Vagina (tissue), 2 donors: ENCODE measurements around the gene SMPX. TPM values are rescaled to one million over a fixed set of nuclear protein-coding genes. Genes with fewer than 3 reads are reported as not detected.
A peak's percentile ranks its signal among the peaks of the same experiment; 100 is the strongest.

Source experiments
- DNase-seq, 2 donors: peaks; one replicate each; pipeline ENCODE4 v3.0.0-alpha.2; 2017; ENCODE audit errors: extremely low spot score in 2 of 2
- H3K27ac ChIP-seq: fragments of 200-600 bp; sonication (generic); one replicate; pipeline ENCODE4 v1.5.1; 2019
- H3K27me3 ChIP-seq: fragments of 200-600 bp; sonication (generic); one replicate; pipeline ENCODE4 v1.5.1; 2019
- H3K36me3 ChIP-seq, 2 donors: fragments of 200-600 bp; sonication (generic); one replicate each; pipeline ENCODE4 v1.5.1; 2017 to 2019
- H3K4me1 ChIP-seq: fragments of 200-600 bp; sonication (generic); one replicate; pipeline ENCODE4 v1.5.1; 2019
- H3K4me3 ChIP-seq, 2 donors: fragments of 200-600 bp; sonication (generic); 1 replicate in 1 of 2; 2 replicates in 1 of 2; pipeline ENCODE4 v1.5.1; 2016 to 2019
- H3K9me3 ChIP-seq: fragments of 200-600 bp; sonication (generic); one replicate; pipeline ENCODE4 v1.5.1; 2019
- POLR2A ChIP-seq, 2 donors: fragments of 450-650 bp; IDR thresholded peaks; one replicate each; pipeline ENCODE4 v1.6.1; 2017; ENCODE audit warnings: antibody characterized with exemption in 2 of 2, mild to moderate bottlenecking in 2 of 2, moderate library complexity in 2 of 2
- POLR2AphosphoS5 ChIP-seq, 2 donors: sonication (generic); formaldehyde crosslinking; IDR thresholded peaks; one replicate each; pipeline ENCODE4 v1.9.0; 2017; ENCODE audit warnings: antibody characterized with exemption in 2 of 2, mild to moderate bottlenecking in 2 of 2, low read depth in 1 of 2; ENCODE audit not compliant: insufficient read depth in 1 of 2
- intact Hi-C: fragments of 100-400 bp; cut with DNase I; formaldehyde crosslinking; loops from one replicate; pipeline ENCODE4 v1.15.1; 2023
- total RNA-seq: library from RNA; depleted of rRNA; stranded (reverse); fragments of >200 nt; gene quantifications from one replicate; pipeline ENCODE4 v1.2.3, GENCODE V29; 2016
- TF ChIP-seq, protein P1 (sequence below), 3 experiments: fragments of 450-650 bp in 2 of 3; fragments of 200-600 bp in 1 of 3; sonication (generic) in 1 of 3; IDR thresholded peaks; one replicate each; pipeline ENCODE4 v1.5.1; 2017 to 2019; ENCODE audit warnings: antibody characterized with exemption in 3 of 3, mild to moderate bottlenecking in 2 of 3, moderate library complexity in 2 of 3

SMPX gene
- total RNA-seq, 1 donor from 2014 or later = not detected

DNA sequence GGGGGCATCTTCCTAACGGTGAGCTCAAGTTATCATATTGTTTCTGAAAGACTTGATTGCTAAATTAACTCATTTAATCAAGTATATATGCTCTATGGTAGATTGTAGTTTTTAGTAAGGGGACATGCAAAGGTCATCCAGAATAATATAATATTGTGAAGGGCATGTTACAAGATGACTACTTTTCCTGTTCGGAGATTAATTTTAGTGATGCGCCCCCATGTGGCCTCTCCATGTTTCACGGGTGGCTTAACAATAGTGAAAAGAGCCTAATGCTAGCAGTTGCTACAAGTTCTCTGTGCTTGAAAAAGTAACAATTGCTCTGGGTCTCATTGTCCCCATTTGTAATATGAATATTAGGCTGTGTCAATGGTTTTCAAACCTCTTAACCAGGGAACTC is 12.2 kb downstream of the SMPX start:
- Histone ChIP-seq H3K9me3 (no peaks in the 10 kb centered on the region), H3K4me1 (no peaks in the 10 kb centered on the region), H3K27ac (no peak overlapping the region), H3K36me3 (no peaks in the 10 kb centered on the region), H3K4me3 (no peak overlapping the region), H3K27me3 (no peaks in the 10 kb centered on the region)
- intact Hi-C loops = no loop called here
- no peak for DNase-seq
- TF ChIP-seq POLR2A (IDR thresholded peaks at IDR 0.05) = no peak
- TF ChIP-seq, protein P1, sequence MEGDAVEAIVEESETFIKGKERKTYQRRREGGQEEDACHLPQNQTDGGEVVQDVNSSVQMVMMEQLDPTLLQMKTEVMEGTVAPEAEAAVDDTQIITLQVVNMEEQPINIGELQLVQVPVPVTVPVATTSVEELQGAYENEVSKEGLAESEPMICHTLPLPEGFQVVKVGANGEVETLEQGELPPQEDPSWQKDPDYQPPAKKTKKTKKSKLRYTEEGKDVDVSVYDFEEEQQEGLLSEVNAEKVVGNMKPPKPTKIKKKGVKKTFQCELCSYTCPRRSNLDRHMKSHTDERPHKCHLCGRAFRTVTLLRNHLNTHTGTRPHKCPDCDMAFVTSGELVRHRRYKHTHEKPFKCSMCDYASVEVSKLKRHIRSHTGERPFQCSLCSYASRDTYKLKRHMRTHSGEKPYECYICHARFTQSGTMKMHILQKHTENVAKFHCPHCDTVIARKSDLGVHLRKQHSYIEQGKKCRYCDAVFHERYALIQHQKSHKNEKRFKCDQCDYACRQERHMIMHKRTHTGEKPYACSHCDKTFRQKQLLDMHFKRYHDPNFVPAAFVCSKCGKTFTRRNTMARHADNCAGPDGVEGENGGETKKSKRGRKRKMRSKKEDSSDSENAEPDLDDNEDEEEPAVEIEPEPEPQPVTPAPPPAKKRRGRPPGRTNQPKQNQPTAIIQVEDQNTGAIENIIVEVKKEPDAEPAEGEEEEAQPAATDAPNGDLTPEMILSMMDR (IDR thresholded peaks at IDR 0.05) = peak in 1 of 3 experiments; percentile 23

DNA sequence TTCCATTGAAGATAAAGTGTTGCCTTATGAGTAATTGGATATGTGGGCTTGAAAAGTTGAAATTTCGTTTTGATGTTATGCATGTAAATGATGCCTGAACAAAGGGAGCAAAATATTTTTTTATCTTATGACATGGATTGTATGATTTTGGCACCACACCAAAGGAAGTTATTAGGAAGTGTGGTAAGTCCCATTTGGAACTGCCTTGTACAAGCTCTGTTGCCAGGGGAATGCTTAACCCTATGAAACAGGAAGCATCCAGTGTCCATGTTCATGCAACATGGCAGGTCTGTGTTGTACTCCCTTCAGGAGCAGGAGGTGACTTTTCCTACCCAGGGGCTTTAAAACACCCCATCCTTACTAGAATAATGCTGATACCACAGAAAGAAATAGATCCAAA is 13.2 kb downstream of the SMPX start:
- DNase-seq = no peak
- TF ChIP-seq POLR2A (IDR thresholded peaks at IDR 0.05) (no peak), POLR2AphosphoS5 (IDR thresholded peaks at IDR 0.05; ENCODE audit: insufficient read depth in 1 of 2, low read depth in 1 of 2) (no peak)
- TF ChIP-seq, protein P1 (IDR thresholded peaks at IDR 0.05) = no peak

DNA sequence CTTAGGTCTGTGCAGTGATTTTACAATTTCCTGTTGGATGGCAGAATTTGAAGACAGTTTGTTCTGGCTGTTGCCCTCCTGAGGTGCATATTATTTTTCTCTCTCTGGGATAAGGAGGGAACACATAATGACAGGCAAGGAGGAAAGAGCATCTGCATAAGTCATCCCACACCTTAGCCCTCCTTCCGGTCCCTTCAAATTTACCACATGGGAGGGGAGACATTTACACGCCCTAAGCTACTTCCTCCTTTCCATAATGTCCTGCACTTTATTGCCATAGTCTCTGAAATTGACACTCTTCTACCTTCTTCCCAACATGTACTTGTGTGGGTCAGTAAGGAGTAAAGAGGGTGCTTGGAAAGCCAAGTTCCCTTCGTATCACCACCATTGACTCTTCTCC is 13.9 kb downstream of the SMPX start:
- Histone ChIP-seq H3K4me1 (no peaks in the 10 kb centered on the region), H3K9me3 (no peaks in the 10 kb centered on the region), H3K27ac (no peak overlapping the region), H3K36me3 (no peaks in the 10 kb centered on the region), H3K27me3 (no peaks in the 10 kb centered on the region), H3K4me3 (no peak overlapping the region)
- intact Hi-C loops = no loop called here
- TF ChIP-seq POLR2AphosphoS5 (IDR thresholded peaks at IDR 0.05; ENCODE audit: insufficient read depth in 1 of 2, low read depth in 1 of 2) (no peak), POLR2A (IDR thresholded peaks at IDR 0.05) (no peak)
- TF ChIP-seq, protein P1 (IDR thresholded peaks at IDR 0.05) = no peak
- no peak for DNase-seq

More for the DNA sequence above, 13.2 kb downstream of the SMPX start:
- no peak overlapping the region for H3K27ac ChIP-seq
- no peaks in the 10 kb centered on the region for H3K9me3 ChIP-seq
- no peaks in the 10 kb centered on the region for H3K4me1 ChIP-seq
- no peaks in the 10 kb centered on the region for H3K27me3 ChIP-seq
- H3K36me3 ChIP-seq = no peaks in the 10 kb centered on the region
- intact Hi-C loops = no loop called here
- H3K4me3 ChIP-seq = no peak overlapping the region

DNA sequence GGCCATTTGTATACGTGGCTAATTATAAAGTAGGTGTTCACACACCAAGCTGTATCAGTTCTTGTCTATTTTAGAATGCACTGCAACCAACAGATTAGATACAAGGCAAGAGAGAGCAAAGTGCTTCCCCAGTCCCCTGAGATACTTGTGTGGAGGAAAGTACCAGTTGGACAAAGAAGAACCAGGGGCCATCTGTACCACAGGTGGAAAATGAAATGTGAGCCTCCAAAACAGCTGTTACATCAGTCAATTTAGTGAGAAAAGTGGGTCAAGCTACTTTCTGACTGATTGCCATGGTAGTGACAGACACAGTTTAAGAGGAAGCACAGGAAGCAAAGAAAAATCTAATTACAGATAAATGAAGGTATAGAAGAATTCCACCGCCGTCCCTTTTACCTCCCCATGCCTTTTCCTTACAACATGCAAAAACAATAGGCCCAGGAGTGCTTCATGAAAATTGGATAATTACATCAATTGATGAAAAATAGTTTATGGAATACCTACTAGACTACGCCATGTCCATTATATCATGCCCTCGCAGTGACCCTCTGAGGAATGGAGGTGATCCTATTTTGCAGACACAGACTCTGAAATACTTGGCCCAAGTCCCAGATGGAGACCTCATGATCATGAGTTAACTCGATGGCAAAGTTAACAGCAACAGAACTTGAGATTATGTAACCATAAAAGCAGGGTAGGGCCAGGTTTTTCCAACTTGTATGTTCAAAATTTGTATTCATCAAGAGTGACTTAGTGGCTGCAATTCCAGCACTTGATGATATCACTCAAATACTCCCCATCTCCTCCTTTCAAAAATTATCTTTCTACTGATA is 15.8 kb downstream of the SMPX start:
- Histone ChIP-seq H3K27me3 (no peaks in the 10 kb centered on the region), H3K4me3 (no peak overlapping the region), H3K27ac (no peak overlapping the region), H3K36me3 (no peaks in the 10 kb centered on the region), H3K4me1 (no peaks in the 10 kb centered on the region), H3K9me3 (no peaks in the 10 kb centered on the region)
- intact Hi-C loops = no loop called here
- DNase-seq = no peak
- TF ChIP-seq POLR2AphosphoS5 (IDR thresholded peaks at IDR 0.05; ENCODE audit: insufficient read depth in 1 of 2, low read depth in 1 of 2) (no peak), POLR2A (IDR thresholded peaks at IDR 0.05) (no peak)
- TF ChIP-seq, protein P1 (IDR thresholded peaks at IDR 0.05) = no peak

DNA sequence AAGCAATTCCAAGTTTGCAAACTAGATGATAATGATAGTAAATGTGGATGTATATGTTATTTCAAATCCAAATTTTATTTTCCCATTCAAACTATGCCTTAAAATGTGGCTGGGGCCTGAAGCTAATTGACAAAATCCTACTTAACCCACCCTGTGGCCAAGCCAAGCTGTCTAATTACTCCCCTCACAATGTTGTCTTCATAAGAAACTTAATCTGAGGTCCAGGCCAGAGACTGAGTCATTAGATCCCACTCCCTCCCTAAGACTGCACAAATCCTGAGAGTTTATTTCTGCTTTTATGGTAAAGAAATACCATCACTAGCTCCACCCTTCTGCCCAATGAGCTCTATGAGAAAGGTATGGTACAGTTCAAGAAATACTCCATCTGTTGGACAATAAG is 16.6 kb downstream of the SMPX start:
- intact Hi-C loops = no loop called here
- Histone ChIP-seq H3K36me3 (no peaks in the 10 kb centered on the region), H3K4me3 (no peak overlapping the region), H3K9me3 (no peaks in the 10 kb centered on the region), H3K27ac (no peak overlapping the region), H3K4me1 (no peaks in the 10 kb centered on the region), H3K27me3 (no peaks in the 10 kb centered on the region)
- TF ChIP-seq, protein P1 (IDR thresholded peaks at IDR 0.05) = no peak
- no peak for TF ChIP-seq POLR2AphosphoS5 (IDR thresholded peaks at IDR 0.05; ENCODE audit: insufficient read depth in 1 of 2, low read depth in 1 of 2)
- TF ChIP-seq POLR2A (IDR thresholded peaks at IDR 0.05) = no peak
- DNase-seq = no peak
